PFSK-1 (cell line): ENCODE results near the gene MYMK.

ENCODE experiments used
- FOXP2 ChIP-seq: optimal IDR thresholded peaks from 2 replicates; pipeline ENCODE3; 2011; ENCODE audit warnings: borderline replicate concordance, control low read depth, inconsistent platforms; ENCODE audit not compliant: insufficient read depth; ENCODE audit errors: extremely low read length, extremely low read depth
- POLR2AphosphoS5 ChIP-seq: IDR thresholded peaks from 2 replicates; pipeline ENCODE4 v1.6.1; 2012; ENCODE audit warnings: low read depth, mild to moderate bottlenecking, control low read depth, low read length, moderate library complexity
- TAF1 ChIP-seq: IDR thresholded peaks from 2 replicates; pipeline ENCODE4 v1.6.1; 2012; ENCODE audit warnings: low read length, control low read depth, borderline replicate concordance; ENCODE audit not compliant: insufficient read depth
- TF ChIP-seq, protein P1 (sequence below), 2 experiments: IDR thresholded peaks; 2 replicates each; pipeline versions ENCODE4 v1.6.1 to v1.8.0; 2011 to 2012; ENCODE audit warnings: low read depth in 2 of 2, low read length in 2 of 2, control low read depth in 1 of 2, inconsistent platforms in 1 of 2, mild to moderate bottlenecking in 1 of 2, moderate library complexity in 1 of 2; ENCODE audit not compliant: insufficient read depth in 1 of 2

DNA sequence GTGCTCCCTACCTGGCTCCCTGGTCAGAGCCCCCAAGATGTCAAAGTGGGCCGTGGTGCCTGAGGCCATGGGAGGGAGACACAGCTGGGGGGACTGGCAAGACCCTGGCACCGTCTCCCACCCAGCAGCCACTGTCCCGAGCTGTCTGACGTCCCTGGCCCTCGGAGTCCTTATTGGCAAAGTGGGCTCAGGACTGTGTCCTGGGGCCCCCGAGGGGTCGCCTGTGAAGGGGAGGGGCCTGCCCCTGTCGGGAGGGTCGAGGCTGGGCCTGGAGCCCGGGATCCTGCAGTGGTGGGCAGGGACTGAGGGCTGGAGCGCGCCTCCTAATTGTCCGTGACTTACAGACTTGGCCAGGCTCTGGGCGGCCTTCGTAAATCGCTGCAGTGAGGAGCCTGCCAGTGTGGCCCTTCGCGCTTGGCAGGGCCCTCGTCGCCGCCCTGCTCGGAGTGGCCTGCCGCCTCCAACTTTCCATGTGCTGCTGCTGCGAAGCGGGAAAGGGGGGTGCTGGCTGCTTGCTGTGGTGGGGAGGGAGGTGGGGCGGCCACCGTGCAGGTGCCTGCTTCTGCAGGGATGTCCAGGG, 13.7 kb downstream of the MYMK start:
- TF ChIP-seq TAF1 (no peak), POLR2AphosphoS5 (no peak), FOXP2 (no peak)
- TF ChIP-seq, protein P1, sequence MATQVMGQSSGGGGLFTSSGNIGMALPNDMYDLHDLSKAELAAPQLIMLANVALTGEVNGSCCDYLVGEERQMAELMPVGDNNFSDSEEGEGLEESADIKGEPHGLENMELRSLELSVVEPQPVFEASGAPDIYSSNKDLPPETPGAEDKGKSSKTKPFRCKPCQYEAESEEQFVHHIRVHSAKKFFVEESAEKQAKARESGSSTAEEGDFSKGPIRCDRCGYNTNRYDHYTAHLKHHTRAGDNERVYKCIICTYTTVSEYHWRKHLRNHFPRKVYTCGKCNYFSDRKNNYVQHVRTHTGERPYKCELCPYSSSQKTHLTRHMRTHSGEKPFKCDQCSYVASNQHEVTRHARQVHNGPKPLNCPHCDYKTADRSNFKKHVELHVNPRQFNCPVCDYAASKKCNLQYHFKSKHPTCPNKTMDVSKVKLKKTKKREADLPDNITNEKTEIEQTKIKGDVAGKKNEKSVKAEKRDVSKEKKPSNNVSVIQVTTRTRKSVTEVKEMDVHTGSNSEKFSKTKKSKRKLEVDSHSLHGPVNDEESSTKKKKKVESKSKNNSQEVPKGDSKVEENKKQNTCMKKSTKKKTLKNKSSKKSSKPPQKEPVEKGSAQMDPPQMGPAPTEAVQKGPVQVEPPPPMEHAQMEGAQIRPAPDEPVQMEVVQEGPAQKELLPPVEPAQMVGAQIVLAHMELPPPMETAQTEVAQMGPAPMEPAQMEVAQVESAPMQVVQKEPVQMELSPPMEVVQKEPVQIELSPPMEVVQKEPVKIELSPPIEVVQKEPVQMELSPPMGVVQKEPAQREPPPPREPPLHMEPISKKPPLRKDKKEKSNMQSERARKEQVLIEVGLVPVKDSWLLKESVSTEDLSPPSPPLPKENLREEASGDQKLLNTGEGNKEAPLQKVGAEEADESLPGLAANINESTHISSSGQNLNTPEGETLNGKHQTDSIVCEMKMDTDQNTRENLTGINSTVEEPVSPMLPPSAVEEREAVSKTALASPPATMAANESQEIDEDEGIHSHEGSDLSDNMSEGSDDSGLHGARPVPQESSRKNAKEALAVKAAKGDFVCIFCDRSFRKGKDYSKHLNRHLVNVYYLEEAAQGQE (IDR thresholded peaks at IDR 0.05; ENCODE audit: insufficient read depth in 1 of 2, low read depth in 2 of 2, low read length in 2 of 2), result no peak
